Adrenal gland (tissue), 12 donors: Measurements from ENCODE around the gene KRT31. TPM values are rescaled to one million over a fixed set of nuclear protein-coding genes. Genes with fewer than 3 reads are reported as not detected.
"Not testable (repeated sequence)": the region's sequence is repeated elsewhere in the genome, so short reads cannot be mapped to it uniquely, and the experiment has no call there.

Source experiments
- DNase-seq, 7 donors: peaks; one replicate each; pipeline ENCODE4 v3.0.0-alpha.2; 2019 to 2020
- H3K27ac ChIP-seq, 5 donors: fragments of 200-600 bp; sonication (generic) in 4 of 5; 1 replicate in 3 of 5; 2 replicates in 2 of 5; pipeline versions ENCODE4 v1.5.1 to v1.8.0; 2016 to 2020; ENCODE audit warnings: mild to moderate bottlenecking in 1 of 5
- H3K27me3 ChIP-seq: fragments of 200-600 bp; 2 replicates; pipeline ENCODE4 v1.8.0; 2021
- H3K36me3 ChIP-seq, 2 donors: fragments of 200-600 bp; replicated peaks in 1 of 2; 1 replicate in 1 of 2; 2 replicates in 1 of 2; pipeline versions ENCODE4 v1.5.1 to v1.8.0; 2018 to 2022
- H3K4me1 ChIP-seq, 2 donors: fragments of 200-600 bp; replicated peaks in 1 of 2; 1 replicate in 1 of 2; 2 replicates in 1 of 2; pipeline versions ENCODE4 v1.5.1 to v1.8.0; 2018 to 2021
- H3K4me3 ChIP-seq, 4 donors: fragments of 200-600 bp; sonication (generic) in 3 of 4; one replicate each; pipeline ENCODE4 v1.5.1; 2016 to 2018
- H3K9me3 ChIP-seq, 3 donors: fragments of 200-600 bp; sonication (generic) in 1 of 3; replicated peaks in 1 of 3; 1 replicate in 2 of 3; 2 replicates in 1 of 3; pipeline versions ENCODE4 v1.5.1 to v1.8.0; 2016 to 2021
- POLR2A ChIP-seq, 2 donors: fragments of 450-650 bp; IDR thresholded peaks; one replicate each; pipeline ENCODE4 v1.6.1; 2017; ENCODE audit warnings: antibody characterized with exemption in 2 of 2, mild to moderate bottlenecking in 2 of 2, moderate library complexity in 1 of 2
- WGBS, 4 donors: extraction: QIAGEN DNeasy Blood & Tissue Kit in 2 of 4; methylation state at CpG; one replicate each; pipeline versions ENCODE4 v1.1.5 to v1.1.7; 2013 to 2017; 5-methylcytosine and 5-hydroxymethylcytosine counted together
- intact Hi-C, 2 donors: fragments of 100-400 bp; cut with DNase I; formaldehyde crosslinking; loops; one replicate each; pipeline versions ENCODE4 v1.14.1 to v1.15.0; 2022 to 2023
- polyA plus RNA-seq, 3 donors: library from polyadenylated mRNA; stranded (reverse); fragments of 200-250 nt in 2 of 3; fragments of 350-450 nt in 1 of 3; fragmentation: Illumina TruSeq in 1 of 3; extraction: RNeasy Lipid Tissue Mini Kit (QIAGEN cat#74804) in 1 of 3; gene quantifications; one replicate each; pipeline ENCODE4 v1.2.3, GENCODE V29; 2013 to 2014
- total RNA-seq, 9 donors: library from RNA; depleted of rRNA in 4 of 9; stranded (reverse); fragments of >200 nt in 4 of 9; fragments of 120-200 nt in 1 of 9; fragmentation: NEBNext Ultra II Directional in 1 of 9; extraction: Animal tissue kit (Norgen Biotek cat#: 25700) in 1 of 9; gene quantifications; one replicate each; pipeline versions ENCODE4 v1.1.0 to v1.2.4, GENCODE V29; 2013 to 2023
- TF ChIP-seq, protein P1 (sequence below), 6 experiments: fragments of 450-650 bp in 4 of 6; fragments of 200-600 bp in 2 of 6; sonication (generic) in 1 of 6; IDR thresholded peaks; 1 replicate in 5 of 6; 2 replicates in 1 of 6; pipeline versions ENCODE4 v1.5.1 to v1.8.0; 2016 to 2021; ENCODE audit warnings: antibody characterized with exemption in 6 of 6, mild to moderate bottlenecking in 2 of 6, moderate library complexity in 1 of 6
- donor health status: healthy with polysubstance abuse.
- donor health status: Bipolar disorder and iron deficiency.
- donor health status: DM: yes; HTN: yes; CAD: no.
- donor health status: DM: no; HTN: no; CAD: no.
- donor health status: DM: no; HTN: no; CAD: no.
- donor health status: DM: yes; HTN: yes; CAD: no.

Gene KRT31
- total and polyA plus RNA-seq, 12 donors: not detected

DNA sequence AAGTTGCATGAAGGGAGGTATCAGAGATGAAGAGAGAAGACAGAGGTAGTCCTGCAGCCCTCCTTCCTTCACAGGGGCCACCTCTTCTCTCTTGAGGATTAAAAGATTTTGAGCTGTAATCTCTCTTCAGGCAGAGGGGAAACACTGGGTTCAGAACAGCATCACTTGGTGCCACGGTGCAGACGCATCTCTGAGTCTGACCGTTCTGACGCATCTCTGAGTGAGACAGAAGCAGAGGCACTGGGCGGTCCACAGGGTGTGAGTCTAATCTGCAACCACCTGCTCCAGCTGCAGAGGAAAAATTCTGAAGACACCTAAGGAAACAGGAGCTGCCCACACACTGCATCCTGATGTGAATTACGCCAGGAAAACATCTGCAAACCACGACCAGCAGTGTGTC is 32.3 kb upstream of the KRT31 start:
- intact Hi-C loops: no loop called here
- 79 to 84% (median 80%) methylated on average over 7 of the region's 7 CpGs for whole genome bisulfite sequencing, 4 donors
- H3K27ac ChIP-seq: no peak overlapping the region
- DNase-seq: no peak
- H3K4me1 ChIP-seq: no peaks in the 10 kb centered on the region
- H3K9me3 ChIP-seq: no peaks in the 10 kb centered on the region
- no peaks in the 10 kb centered on the region for H3K36me3 ChIP-seq
- H3K27me3 ChIP-seq: no peaks in the 10 kb centered on the region
- TF ChIP-seq, protein P1, sequence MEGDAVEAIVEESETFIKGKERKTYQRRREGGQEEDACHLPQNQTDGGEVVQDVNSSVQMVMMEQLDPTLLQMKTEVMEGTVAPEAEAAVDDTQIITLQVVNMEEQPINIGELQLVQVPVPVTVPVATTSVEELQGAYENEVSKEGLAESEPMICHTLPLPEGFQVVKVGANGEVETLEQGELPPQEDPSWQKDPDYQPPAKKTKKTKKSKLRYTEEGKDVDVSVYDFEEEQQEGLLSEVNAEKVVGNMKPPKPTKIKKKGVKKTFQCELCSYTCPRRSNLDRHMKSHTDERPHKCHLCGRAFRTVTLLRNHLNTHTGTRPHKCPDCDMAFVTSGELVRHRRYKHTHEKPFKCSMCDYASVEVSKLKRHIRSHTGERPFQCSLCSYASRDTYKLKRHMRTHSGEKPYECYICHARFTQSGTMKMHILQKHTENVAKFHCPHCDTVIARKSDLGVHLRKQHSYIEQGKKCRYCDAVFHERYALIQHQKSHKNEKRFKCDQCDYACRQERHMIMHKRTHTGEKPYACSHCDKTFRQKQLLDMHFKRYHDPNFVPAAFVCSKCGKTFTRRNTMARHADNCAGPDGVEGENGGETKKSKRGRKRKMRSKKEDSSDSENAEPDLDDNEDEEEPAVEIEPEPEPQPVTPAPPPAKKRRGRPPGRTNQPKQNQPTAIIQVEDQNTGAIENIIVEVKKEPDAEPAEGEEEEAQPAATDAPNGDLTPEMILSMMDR (IDR thresholded peaks at IDR 0.05): no peak
- no peak for TF ChIP-seq POLR2A (IDR thresholded peaks at IDR 0.05)
- no peak overlapping the region for H3K4me3 ChIP-seq

DNA sequence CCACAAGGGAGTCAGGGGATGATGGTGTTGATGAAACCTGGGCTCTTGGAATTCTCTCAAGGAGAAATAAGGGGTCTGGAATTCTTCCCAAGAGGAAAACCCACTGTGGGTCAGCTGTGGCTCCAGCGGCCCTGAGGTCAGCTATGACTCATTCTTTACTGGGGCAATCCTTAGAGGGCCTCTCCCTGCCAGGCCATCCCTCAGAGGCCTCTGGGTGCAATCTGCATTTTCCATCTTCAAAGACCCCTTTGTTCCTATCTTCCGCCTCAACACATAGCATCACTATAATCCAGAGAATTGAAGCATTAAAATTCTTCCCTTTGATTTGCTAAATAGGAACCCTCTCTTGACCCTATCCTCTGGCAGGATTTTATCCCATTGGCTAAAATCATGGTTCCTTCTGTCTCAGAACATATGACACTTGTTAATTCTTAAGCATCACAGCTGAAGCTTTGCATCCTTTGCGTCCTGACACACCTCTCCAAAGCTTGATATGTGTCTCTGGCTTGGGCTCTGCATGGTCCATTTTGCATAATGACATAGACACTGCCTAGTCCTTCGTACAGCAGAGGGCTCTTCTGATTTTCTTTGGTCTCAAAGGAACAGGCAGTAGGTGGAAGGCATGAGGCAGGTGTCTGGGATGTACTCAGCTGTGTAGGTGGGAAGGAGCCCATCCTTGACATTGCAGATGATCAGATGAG is 31.3 kb upstream of the KRT31 start:
- intact Hi-C loops: no loop called here
- 63 to 82% (median 73%) methylated on average over 4 of the region's 4 CpGs for WGBS, 4 donors

DNA sequence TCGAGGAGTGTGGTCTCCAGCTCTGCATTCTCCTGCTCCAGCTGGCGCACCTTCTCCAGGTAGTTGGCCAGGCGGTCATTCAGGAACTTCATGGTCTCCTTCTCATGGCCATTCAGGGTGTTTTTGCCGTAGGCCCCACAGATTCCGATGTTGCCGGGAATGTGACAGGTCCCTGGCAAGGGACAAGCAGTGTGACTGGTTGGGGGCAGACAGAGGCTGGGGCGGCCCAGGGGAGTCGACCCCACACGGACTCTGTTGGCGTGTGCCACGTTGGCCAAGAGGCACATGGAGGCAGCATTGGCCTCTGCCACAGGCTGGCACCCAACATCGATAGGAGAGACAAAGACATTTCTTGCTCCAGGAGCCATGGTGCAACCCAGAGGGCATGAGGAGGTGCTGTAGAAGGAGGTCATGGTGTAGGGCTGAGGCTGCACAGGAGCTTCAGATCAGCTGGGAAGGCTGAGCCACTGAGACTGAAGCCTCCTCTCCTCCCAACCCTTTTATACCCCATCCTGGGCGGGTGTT is 26.8 kb upstream of the KRT31 start, which contains the start of gene KRT37:
Gene KRT37 (minus strand): TSS at position 475 of the 525 bp plus-strand sequence. CDS start 62 bp downstream, at position 413.
- H3K36me3 ChIP-seq: no peaks in the 10 kb centered on the region
- H3K27ac ChIP-seq: no peak within 1 kb of the TSS
- H3K9me3 ChIP-seq: no peaks in the 10 kb centered on the region
- no peaks in the 10 kb centered on the region for H3K4me1 ChIP-seq
- TF ChIP-seq, protein P1 (IDR thresholded peaks at IDR 0.05): no peak
- TF ChIP-seq POLR2A (IDR thresholded peaks at IDR 0.05): no peak
- WGBS, 4 donors: 88 to 94% (median 92%) methylated on average over 5 to 13 of the region's 13 CpGs
- intact Hi-C loops: no loop called here
- no peak for DNase-seq
- H3K27me3 ChIP-seq: no peaks in the 10 kb centered on the region
- H3K4me3 ChIP-seq: no peak within 1 kb of the TSS

More for the DNA sequence above, 31.3 kb upstream of the KRT31 start:
- Histone ChIP-seq H3K4me1 (no peaks in the 10 kb centered on the region), H3K27me3 (no peaks in the 10 kb centered on the region), H3K36me3 (no peaks in the 10 kb centered on the region), H3K27ac (no peak overlapping the region), H3K4me3 (no peak overlapping the region), H3K9me3 (no peaks in the 10 kb centered on the region)
- DNase-seq: no peak
- TF ChIP-seq, protein P1 (IDR thresholded peaks at IDR 0.05): no peak
- no peak for TF ChIP-seq POLR2A (IDR thresholded peaks at IDR 0.05)

DNA sequence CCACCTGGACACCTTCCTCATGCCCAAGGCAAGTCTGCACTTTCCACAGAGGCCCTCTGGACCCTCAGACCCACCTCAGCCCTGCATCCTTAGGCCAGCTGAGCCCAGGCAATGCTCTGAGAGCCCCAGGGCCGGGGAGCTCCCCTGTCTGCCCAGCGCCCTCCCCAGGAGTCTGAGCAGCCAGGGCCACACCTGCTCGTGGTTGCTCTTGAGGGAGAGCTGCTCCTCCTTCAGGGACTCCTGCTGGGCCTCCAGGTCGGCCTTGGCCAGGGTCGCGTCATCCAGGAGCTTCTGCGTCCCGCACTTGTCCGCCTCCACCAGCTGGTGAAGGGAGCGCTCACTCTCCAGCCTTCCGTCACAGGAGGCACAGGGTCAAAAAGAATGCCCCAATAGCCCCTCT is 25.2 kb upstream of the KRT31 start:
- H3K27ac ChIP-seq, intact Hi-C loops, H3K36me3 ChIP-seq, H3K4me1 ChIP-seq, DNase-seq, H3K4me3 ChIP-seq, H3K27me3 ChIP-seq, H3K9me3 ChIP-seq: not testable (repeated sequence)
- 82 to 97% (median 89%) methylated on average over 5 to 11 of the region's 11 CpGs for whole genome bisulfite sequencing, 4 donors

DNA sequence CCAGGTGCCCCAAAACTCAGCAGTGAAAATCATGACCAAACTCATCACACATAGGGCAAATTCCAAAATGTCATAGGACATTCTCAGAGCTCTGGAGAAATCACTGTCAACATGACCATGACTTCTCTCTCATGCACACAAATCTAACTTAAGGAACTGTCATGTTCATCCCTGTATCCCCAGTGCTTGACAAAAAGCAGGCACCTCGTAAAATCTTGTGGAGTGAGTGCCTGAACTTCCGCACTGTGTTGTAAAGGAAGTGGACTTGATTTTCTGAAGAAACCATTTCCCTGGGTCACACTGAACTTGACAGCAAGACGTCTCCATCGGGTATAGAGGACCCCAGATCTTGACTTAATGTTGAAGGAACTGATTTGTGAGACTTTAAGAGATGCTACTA is 24.2 kb upstream of the KRT31 start:
- TF ChIP-seq, protein P1 (IDR thresholded peaks at IDR 0.05): no peak
- TF ChIP-seq POLR2A (IDR thresholded peaks at IDR 0.05): no peak
- H3K36me3 ChIP-seq: no peaks in the 10 kb centered on the region
- no peak overlapping the region for H3K4me3 ChIP-seq
- intact Hi-C loops: no loop called here
- no peaks in the 10 kb centered on the region for H3K9me3 ChIP-seq
- no peak for DNase-seq
- 73 to 91% (median 84%) methylated on average over 4 of the region's 4 CpGs for WGBS, 4 donors
- H3K27ac ChIP-seq: no peak overlapping the region
- peaks cover under 1 to 10% of the 10 kb centered on the region in 2 donors for H3K4me1 ChIP-seq
- H3K27me3 ChIP-seq: no peaks in the 10 kb centered on the region
